22Rv1 (cell line): Measurements from ENCODE around the gene SERTM1.

Experiments
- CTCF ChIP-seq: fragments of 450-650 bp; IDR thresholded peaks from 2 replicates; pipeline ENCODE4 v1.5.1; 2017; ENCODE audit warnings: mild to moderate bottlenecking
- ZFX ChIP-seq: fragments of 450-650 bp; IDR thresholded peaks from 2 replicates; pipeline ENCODE4 v1.6.1; 2017; ENCODE audit warnings: antibody characterized with exemption, borderline replicate concordance

GRCh38 chr13:36746051-36746450, 72.2 kb downstream of the SERTM1 start:
- TF ChIP-seq CTCF (no peak), ZFX (no peak)
